C4-2B (cell line): ENCODE results near the gene BTBD9.

Experiments used
- H3K27ac ChIP-seq: fragments of 450-650 bp; 2 replicates; pipeline ENCODE4 v1.5.1; 2017
- ZFX ChIP-seq: fragments of 450-650 bp; IDR thresholded peaks from 2 replicates; pipeline ENCODE4 v1.6.1; 2017
- TF ChIP-seq, protein P1 (sequence below): fragments of 450-650 bp; conservative IDR thresholded peaks from 2 replicates; pipeline ENCODE4 v1.5.1; 2017; ENCODE audit warnings: mild to moderate bottlenecking

BTBD9 gene

DNA sequence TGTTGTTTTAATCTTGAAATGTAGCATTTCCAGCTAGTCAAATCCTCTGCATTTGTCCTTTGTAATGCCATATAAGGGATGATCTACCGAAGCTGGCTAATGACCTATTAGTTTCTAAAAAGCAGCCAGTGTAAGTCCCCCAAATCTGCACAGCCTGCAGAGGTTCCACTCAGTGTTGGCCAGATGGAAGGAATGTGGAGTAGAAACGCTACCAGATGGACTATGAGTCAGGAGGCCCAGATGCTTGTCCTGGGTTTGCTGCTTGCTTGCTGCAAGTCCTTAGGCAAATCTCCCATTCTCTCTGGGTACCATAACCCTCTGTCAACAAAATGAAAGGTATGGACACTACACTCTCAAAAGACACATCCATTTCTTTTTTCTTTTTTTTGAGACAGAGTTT, 149.8 kb downstream of the BTBD9 start:
- H3K27ac ChIP-seq = no peak overlapping the region
- TF ChIP-seq ZFX = no peak
- TF ChIP-seq, protein P1, sequence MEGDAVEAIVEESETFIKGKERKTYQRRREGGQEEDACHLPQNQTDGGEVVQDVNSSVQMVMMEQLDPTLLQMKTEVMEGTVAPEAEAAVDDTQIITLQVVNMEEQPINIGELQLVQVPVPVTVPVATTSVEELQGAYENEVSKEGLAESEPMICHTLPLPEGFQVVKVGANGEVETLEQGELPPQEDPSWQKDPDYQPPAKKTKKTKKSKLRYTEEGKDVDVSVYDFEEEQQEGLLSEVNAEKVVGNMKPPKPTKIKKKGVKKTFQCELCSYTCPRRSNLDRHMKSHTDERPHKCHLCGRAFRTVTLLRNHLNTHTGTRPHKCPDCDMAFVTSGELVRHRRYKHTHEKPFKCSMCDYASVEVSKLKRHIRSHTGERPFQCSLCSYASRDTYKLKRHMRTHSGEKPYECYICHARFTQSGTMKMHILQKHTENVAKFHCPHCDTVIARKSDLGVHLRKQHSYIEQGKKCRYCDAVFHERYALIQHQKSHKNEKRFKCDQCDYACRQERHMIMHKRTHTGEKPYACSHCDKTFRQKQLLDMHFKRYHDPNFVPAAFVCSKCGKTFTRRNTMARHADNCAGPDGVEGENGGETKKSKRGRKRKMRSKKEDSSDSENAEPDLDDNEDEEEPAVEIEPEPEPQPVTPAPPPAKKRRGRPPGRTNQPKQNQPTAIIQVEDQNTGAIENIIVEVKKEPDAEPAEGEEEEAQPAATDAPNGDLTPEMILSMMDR = no peak

DNA sequence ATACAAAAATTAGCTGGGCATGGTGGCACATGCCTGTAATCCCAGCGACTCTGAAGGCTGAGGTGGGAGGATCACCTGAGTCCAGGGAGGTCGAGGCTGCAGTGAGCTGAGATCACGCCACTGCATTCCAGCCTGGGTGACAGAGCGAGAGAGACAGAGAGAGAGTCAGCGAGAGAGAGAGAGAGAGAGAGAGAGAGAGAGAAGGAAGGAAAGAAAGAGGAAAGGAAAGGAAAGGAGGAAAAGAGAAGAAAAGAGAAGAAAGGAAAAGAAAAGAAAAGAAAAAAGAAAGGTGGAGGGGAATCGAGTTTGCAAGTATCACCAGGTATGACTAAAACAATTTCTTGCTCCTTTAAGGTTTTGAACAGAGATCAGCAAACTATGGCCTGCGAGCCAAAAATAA, 152.3 kb downstream of the BTBD9 start:
- TF ChIP-seq, protein P1 = no peak
- TF ChIP-seq ZFX = no peak
- H3K27ac ChIP-seq = no peak overlapping the region

DNA sequence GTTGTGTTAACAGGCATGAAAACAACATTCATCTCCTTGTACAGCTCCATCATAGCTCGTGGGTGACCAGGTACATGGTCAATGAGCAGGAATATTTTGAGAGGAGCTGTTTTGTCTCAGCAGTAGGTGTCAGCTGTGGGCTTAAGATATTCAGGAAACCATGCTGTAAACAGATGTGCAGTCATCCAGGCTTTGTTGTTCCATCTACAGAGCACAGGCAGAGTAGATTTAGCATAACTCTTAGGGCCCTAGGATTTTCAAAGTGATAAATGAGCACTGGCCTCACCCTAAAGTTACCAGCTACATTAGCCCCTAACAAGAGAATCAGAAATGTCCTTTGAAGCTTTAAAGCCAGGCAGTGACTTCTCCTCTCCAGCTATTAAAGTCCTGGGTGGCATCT, 154.2 kb downstream of the BTBD9 start:
- no peak overlapping the region for H3K27ac ChIP-seq
- no peak for TF ChIP-seq ZFX
- TF ChIP-seq, protein P1 = no peak

DNA sequence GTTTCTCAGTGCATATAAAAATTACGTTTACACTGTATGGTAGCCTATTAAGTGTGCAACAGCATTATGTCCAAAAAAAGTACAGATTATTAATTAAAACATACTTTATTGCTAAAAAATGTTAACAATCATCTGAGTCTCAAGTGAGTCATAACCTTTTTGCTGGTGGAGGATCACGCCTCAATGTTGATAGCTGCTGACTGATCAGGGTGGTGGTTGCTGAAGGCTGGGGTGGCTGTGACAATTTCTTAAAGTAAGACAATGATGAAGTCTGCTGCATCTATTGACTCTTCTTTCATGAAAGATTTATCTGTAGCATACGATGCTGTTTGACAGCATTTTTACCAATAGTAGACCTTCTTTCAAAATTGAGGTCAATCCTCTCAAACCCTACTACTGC, 155.1 kb downstream of the BTBD9 start:
- no peak overlapping the region for H3K27ac ChIP-seq
- TF ChIP-seq ZFX = no peak
- TF ChIP-seq, protein P1 = no peak

DNA sequence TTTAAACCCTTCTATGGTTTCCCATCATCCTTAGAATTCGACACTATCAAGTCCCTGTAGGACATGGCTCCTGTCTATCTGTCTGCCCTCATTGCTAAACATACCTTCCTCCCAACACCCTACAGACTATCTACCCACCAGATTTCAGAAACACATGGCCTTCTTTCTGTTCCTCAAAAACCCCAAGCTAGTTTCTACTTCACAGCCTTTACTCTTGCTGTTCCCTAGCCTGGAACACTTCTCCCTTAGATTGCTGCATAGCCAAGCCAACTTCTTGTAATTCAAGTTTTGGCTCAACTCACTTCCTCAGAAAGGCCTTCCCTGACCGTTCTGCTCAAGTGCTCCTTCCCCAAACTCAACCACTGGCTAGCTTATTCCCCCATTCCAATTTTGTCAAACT, 156.2 kb downstream of the BTBD9 start:
- TF ChIP-seq, protein P1 = no peak
- TF ChIP-seq ZFX = no peak
- H3K27ac ChIP-seq = no peak overlapping the region

DNA sequence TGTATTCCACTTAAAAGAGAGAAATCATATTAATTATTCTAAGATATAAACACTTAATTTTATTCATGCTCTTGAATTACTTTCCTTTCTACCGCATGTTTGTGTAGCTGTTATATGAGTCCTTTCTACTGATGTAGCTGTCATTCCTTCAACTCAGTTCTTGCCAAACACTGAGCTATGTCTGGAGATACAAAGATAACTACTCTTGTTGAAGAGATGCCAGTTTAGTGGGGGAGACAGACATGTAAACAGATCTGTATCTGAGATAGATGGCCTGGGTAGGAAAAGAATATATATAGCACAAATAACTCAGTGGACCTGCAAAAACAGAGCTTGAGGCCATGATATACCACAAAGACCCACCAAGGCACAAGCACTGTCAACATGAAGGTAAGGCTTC, 157.3 kb downstream of the BTBD9 start:
- TF ChIP-seq, protein P1 = no peak
- TF ChIP-seq ZFX = no peak
- H3K27ac ChIP-seq = no peak overlapping the region

DNA sequence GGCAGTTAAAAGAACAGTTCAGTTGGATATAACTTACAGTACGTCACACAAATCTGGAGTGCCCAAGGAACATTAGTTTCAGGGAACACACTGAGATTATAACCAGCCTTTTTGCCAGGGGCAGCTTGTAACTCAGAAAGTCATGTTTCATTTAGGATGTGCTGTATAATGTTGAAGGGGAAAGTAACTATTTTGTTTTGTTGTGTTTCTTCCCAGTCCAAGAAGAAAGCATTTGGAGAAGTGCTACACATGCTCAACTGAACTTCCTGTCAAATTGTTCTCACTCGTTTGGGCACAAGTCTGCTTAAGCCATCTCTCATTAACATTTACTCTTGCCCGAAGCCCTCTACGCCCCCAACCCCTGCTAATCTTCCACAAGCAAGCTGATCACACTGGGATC, 157.9 kb downstream of the BTBD9 start:
- TF ChIP-seq ZFX = no peak
- TF ChIP-seq, protein P1 = no peak

More for the DNA sequence above, 157.9 kb downstream of the BTBD9 start:
- no peak overlapping the region for H3K27ac ChIP-seq
